ENCODE results near the gene COL20A1. TPM values are rescaled to one million over a fixed set of nuclear protein-coding genes. Genes with fewer than 3 reads are reported as not detected.

The COL20A1 gene
- not detected in 2 replicates for total RNA-seq

DNA sequence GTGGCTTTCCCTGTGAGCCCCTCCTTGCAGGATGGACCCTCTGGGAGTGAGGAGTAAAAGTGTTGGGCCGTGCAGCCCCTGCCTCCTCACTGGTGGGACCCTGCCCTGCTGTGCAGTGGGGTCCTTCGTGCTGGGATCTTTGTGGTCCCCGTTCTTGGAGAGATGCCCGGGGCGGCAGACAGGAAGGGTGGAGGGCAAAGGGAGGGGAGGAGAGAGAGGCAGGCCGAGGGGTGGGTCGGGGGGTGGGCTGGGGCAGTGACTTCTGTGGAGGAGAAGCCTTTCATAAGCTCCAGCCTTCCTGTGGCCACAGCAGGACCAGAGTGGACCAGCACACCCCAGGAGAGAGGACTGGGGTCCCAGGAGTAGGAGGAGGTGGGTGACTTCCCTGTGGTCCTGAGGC lies at the start of gene COL20A1:
TSS of gene COL20A1 (plus strand) at position 283 of the 400 bp plus-strand sequence. CDS start 1,922 bp downstream, outside the sequence.

DNA sequence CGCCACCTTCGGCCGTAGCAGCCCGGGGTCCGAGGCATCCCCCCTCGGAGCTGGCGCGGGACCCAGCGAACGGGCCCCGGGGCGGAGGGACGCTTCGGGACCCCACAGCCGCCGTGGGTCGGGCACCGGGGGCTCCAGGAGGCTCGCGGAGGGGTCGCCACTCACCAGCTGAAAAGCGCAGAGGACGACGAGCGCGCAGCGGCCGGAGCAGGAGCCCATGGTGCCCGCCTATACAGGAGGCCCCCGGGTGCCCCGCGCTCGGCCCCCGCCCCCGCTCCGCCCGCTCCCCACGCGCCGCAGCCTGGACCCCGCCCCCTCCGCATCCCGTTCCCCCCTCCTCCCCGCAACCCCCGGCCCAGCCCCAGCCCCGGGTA lies 38.8 kb upstream of the COL20A1 start, which contains the start of gene NKAIN4:
TSS of gene NKAIN4 (minus strand) at position 232 of the 374 bp plus-strand sequence. CDS start at position 219, 13 bp downstream.

DNA sequence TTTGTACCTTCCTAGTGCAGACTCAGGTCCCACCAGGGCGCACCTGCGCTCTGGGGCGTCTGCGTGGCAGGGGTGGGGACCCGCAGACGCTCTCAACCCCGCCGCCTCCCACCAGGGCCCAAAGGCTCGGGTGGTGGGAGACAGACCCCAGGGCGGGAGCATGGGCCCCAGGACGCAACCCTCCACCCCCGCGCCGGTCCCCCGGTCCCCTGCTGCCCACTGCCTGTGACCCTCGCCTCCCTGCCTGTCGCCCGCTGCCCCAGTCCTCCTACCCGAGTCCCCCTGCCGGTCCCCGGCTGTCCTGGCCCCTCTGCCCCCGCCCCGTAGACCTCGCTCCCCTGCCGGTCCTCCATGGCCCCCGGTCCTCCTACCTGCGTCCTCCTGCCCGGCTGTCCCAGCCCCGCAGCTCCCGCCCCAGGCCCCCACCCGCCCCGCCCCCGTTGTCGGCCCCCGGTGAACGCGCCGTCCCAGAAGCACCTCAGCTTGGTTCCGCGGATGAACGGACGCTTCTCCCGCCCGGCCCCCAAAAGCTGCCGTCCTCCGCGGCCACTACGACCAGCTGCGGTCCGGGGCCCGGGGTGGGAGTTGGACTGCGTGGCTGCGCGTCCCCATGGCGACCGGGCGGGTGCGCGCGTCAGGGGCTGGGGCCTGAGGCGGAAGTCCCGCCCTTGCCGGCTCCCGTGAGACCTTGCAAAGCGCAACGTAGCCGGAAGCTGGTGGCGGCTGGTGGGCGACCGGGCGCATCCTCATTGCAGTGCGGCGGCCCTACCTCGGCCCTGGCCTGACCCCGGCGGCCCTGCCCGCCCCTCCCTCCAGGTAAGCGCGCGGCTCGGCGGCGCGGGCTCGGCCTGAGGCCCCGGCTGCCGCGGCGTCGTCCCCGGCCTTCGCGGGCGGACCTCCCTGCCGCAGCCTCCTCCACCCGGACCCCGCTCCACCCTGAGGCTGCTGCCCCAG lies 20.6 kb upstream of the COL20A1 start, which contains the start of gene ARFGAP1:
TSS of gene ARFGAP1 (plus strand) at position 709 of the 954 bp plus-strand sequence. CDS start 2,768 bp downstream, outside the sequence.

DNA sequence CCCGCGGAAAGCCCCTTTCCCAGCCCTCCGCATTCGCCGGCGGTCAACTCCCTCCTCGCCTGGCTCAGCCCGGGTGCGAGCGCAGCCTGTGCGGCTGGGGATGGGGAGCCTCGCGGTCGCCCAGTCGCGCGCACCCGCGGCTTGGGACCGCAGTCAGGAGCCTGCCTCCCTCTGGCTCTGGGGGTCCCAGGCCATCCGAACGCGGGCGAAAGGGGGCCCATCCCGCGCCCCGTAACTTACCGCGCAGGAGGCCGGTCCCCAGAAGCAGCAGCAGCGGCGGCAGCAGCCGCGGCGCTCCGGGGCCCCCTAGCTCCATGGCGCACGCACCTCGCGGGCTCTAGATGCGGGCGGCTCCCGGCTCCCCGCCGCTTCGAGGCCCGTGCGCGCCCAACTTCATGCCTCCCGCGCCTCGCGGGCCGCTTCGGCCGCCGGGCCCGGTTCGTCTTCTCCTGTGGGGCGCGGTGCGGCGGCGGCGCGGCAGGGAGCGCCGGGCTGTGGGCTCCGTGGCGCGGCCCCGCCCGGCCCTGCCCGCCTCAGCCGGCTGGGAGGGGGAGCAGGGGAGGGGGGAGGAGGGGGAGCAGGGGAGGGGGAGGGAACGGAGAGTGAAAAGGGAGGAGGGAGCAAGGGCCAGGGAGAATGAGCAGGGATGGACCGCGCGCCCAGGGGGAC lies 68.0 kb downstream of the COL20A1 start, which contains the start of gene CHRNA4:
TSS of gene CHRNA4 (minus strand) at position 500 of the 669 bp plus-strand sequence. CDS start at position 316, 184 bp downstream.

Other genes starting within 250 kb of the COL20A1 start
- 20.8 and 22.9 TPM in 2 replicates for gene YTHDF1, start 77.1 kb upstream of the COL20A1 start, total RNA-seq
- gene BIRC7, start 57.3 kb upstream of the COL20A1 start, total RNA-seq: not detected in 2 replicates
- gene NKAIN4, start 38.7 kb upstream of the COL20A1 start, total RNA-seq: 0.17 TPM in 1 of 2 replicates, not detected in the other
- 59.5 and 65.2 TPM in 2 replicates for gene ARFGAP1, start 20.4 kb upstream of the COL20A1 start, total RNA-seq
- gene CHRNA4, start 68.2 kb downstream of the COL20A1 start, total RNA-seq: not detected in 2 replicates
- not detected in 2 replicates for gene KCNQ2, start 179.5 kb downstream of the COL20A1 start, total RNA-seq
- gene EEF1A2, start 205.9 kb downstream of the COL20A1 start, total RNA-seq: 0.09 and 0.35 TPM in 2 replicates
- 250 and 270 TPM in 2 replicates for gene PPDPF, start 227.6 kb downstream of the COL20A1 start, total RNA-seq
- not detected in 2 replicates for gene PTK6, start 244.2 kb downstream of the COL20A1 start, total RNA-seq

Data from pericardium fibroblast (primary cell).